ENCODE data around the gene LIMS1.
"Not testable (repeated sequence)": the region's sequence is repeated elsewhere in the genome, so short reads cannot be mapped to it uniquely, and the experiment has no call there.

DNA sequence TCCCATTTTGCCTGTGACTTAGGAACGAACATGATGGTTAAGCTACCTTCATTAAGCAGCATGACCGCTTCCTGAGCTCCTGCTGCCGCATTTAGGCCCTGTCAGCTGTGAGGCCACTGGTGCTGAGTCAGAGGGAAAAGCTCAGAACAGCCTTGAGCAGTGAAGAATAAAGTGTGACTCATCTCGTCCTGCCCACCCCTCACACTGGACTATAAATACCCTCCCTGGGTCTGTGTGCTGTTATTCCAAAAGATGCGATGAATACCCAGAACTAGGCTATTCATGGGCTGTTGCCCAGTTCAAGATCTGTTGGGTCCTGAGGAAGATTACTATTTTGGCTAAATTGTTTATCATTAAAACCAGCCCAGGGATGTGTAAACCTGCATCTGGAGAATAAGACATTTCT lies 127.9 kb downstream of the LIMS1 start:
- TF ChIP-seq POLR2AphosphoS5 (IDR thresholded peaks at IDR 0.05; ENCODE audit: borderline replicate concordance, low read depth, low read length); EZH2 (IDR thresholded peaks at IDR 0.05); FOXP2 (optimal IDR thresholded peaks at IDR 0.05; ENCODE audit: control extremely low read depth, extremely low read length, insufficient read depth): not testable (repeated sequence)
